GM23338 (cell line): ENCODE data around the gene GYS2. TPM values are rescaled to one million over a fixed set of nuclear protein-coding genes. Genes with fewer than 3 reads are reported as not detected.

Experiments used
- ATAC-seq: fragments of 200-7000 bp; cut with Tn5 transposase; 3 replicates; pipeline ENCODE4 v1.9.1; 2020
- DNase-seq: peaks from one replicate; pipeline ENCODE4 v3.0.0-alpha.2; 2015; ENCODE audit warnings: low spot score
- H2AFZ ChIP-seq: fragments of 200-600 bp; sonication (generic); 2 replicates; pipeline ENCODE4 v1.8.0; 2016; ENCODE audit warnings: antibody characterized with exemption, mild to moderate bottlenecking, moderate library complexity
- H3F3A ChIP-seq: fragments of 200-600 bp; sonication (generic); replicated peaks from 2 replicates; pipeline ENCODE4 v1.8.0; 2017; ENCODE audit warnings: antibody characterized with exemption, mixed run types, low read depth
- H3K27ac ChIP-seq: fragments of 200-600 bp; sonication (generic); 2 replicates; pipeline ENCODE4 v1.6.1; 2016; ENCODE audit warnings: low read depth
- H3K27me3 ChIP-seq: fragments of 200-600 bp; sonication (generic); 2 replicates; pipeline ENCODE4 v1.8.0; 2016; ENCODE audit warnings: mild to moderate bottlenecking, mixed run types, moderate library complexity; ENCODE audit not compliant: insufficient read depth
- H3K36me3 ChIP-seq: fragments of 200-600 bp; sonication (generic); 2 replicates; pipeline ENCODE4 v1.8.0; 2016; ENCODE audit warnings: mild to moderate bottlenecking; ENCODE audit not compliant: insufficient read depth
- H3K4me1 ChIP-seq: fragments of 200-600 bp; sonication (generic); 2 replicates; pipeline ENCODE4 v1.8.0; 2016; ENCODE audit warnings: mild to moderate bottlenecking, moderate library complexity; ENCODE audit not compliant: insufficient read depth
- H3K4me2 ChIP-seq: fragments of 200-600 bp; sonication (generic); 2 replicates; pipeline ENCODE4 v1.7.1; 2017; ENCODE audit warnings: mixed run types
- H3K4me3 ChIP-seq: fragments of 200-600 bp; sonication (generic); 2 replicates; pipeline ENCODE4 v1.6.1; 2016; ENCODE audit warnings: mixed run types
- H3K79me2 ChIP-seq: fragments of 200-600 bp; sonication (generic); replicated peaks from 2 replicates; pipeline ENCODE4 v1.8.0; 2017; ENCODE audit warnings: mild to moderate bottlenecking; ENCODE audit not compliant: insufficient read depth
- H3K9me2 ChIP-seq: fragments of 200-600 bp; sonication (generic); 2 replicates; pipeline ENCODE4 v1.8.0; 2017; ENCODE audit not compliant: insufficient read depth
- H4K20me1 ChIP-seq: fragments of 200-600 bp; sonication (generic); replicated peaks from 2 replicates; pipeline ENCODE4 v1.8.0; 2017; ENCODE audit warnings: mild to moderate bottlenecking; ENCODE audit not compliant: insufficient read depth
- H3K27ac Mint-ChIP-seq: 2 replicates; pipeline ENCODE4 v1.8.0; 2020; ENCODE audit warnings: inconsistent platforms, mild to moderate bottlenecking, moderate library complexity, mixed read lengths
- H3K27me3 Mint-ChIP-seq: 3 replicates; pipeline ENCODE4 v1.8.0; 2022; ENCODE audit warnings: low read depth, mild to moderate bottlenecking, moderate library complexity, mixed read lengths, inconsistent platforms; ENCODE audit not compliant: insufficient read depth, poor library complexity
- H3K36me3 Mint-ChIP-seq: 3 replicates; pipeline ENCODE4 v1.8.0; 2021; ENCODE audit warnings: low read depth, mild to moderate bottlenecking, inconsistent platforms, moderate library complexity, mixed read lengths
- H3K4me1 Mint-ChIP-seq: 3 replicates; pipeline ENCODE4 v1.8.0; 2020; ENCODE audit warnings: mild to moderate bottlenecking, inconsistent platforms, mixed read lengths
- H3K4me3 Mint-ChIP-seq: 3 replicates; pipeline ENCODE4 v1.8.0; 2021; ENCODE audit warnings: moderate library complexity, mild to moderate bottlenecking, inconsistent platforms, mixed read lengths
- H3K9me3 Mint-ChIP-seq: 3 replicates; pipeline ENCODE4 v1.8.0; 2020; ENCODE audit warnings: moderate library complexity, mild to moderate bottlenecking, inconsistent platforms, mixed read lengths
- CREB1 ChIP-seq: fragments of 250-450 bp; sonication (Bioruptor Pico); IDR thresholded peaks from 2 replicates; pipeline ENCODE4 v1.5.0; 2020; ENCODE audit warnings: low read depth, mild to moderate bottlenecking, moderate library complexity
- CTCF ChIP-seq, 2 experiments: fragments of 200-600 bp in 1 of 2; sonication (generic) in 1 of 2; conservative IDR thresholded peaks; 2 replicates each; pipeline versions ENCODE4 v1.5.1 to v1.6.1; 2016 to 2017; ENCODE audit warnings: antibody characterized with exemption in 2 of 2, low read depth in 2 of 2, mild to moderate bottlenecking in 2 of 2, moderate library complexity in 1 of 2
- ETS1 ChIP-seq: IDR thresholded peaks from 2 replicates; pipeline ENCODE4 v1.6.1; 2016; ENCODE audit warnings: antibody characterized with exemption
- EZH2 ChIP-seq: fragments of 200-600 bp; sonication (generic); IDR thresholded peaks from one replicate; pipeline ENCODE4 v1.8.0; 2017; ENCODE audit warnings: antibody characterized with exemption, mild to moderate bottlenecking, low read depth; ENCODE audit not compliant: unreplicated experiment
- JUNB ChIP-seq: IDR thresholded peaks from one replicate; pipeline ENCODE4 v1.6.1; 2016; ENCODE audit warnings: antibody characterized with exemption; ENCODE audit not compliant: unreplicated experiment
- STAT1 ChIP-seq: IDR thresholded peaks from one replicate; pipeline ENCODE4 v1.6.1; 2016; ENCODE audit warnings: antibody characterized with exemption; ENCODE audit not compliant: unreplicated experiment
- ZNF114 ChIP-seq: fragments of 250-450 bp; sonication (Bioruptor Pico); IDR thresholded peaks from 2 replicates; pipeline ENCODE4 v1.5.0; 2020; ENCODE audit warnings: mild to moderate bottlenecking, moderate library complexity
- ZNF331 ChIP-seq: fragments of 250-450 bp; sonication (Bioruptor Pico); IDR thresholded peaks from 2 replicates; pipeline ENCODE4 v1.5.0; 2020; ENCODE audit warnings: low read depth, mild to moderate bottlenecking, moderate library complexity
- ZNF462 ChIP-seq: fragments of 250-450 bp; sonication (Bioruptor Pico); IDR thresholded peaks from 2 replicates; pipeline ENCODE4 v1.5.0; 2020; ENCODE audit warnings: mild to moderate bottlenecking, moderate library complexity
- polyA plus RNA-seq: library from polyadenylated mRNA; unstranded; fragments of >200 nt; fragmentation: Nextera tagmentation; extraction: Ambion mirVana; gene quantifications from 2 replicates; pipeline ENCODE4 v1.2.1, GENCODE V29; 2016
- total RNA-seq: library from RNA; depleted of rRNA; stranded (reverse); fragments of >200 nt; shearing (Covaris generic); gene quantifications from 2 replicates; pipeline ENCODE4 v1.2.3, GENCODE V29; 2014

The GYS2 gene
- total and polyA plus RNA-seq, 2 experiments from 2014 or later: not detected

DNA sequence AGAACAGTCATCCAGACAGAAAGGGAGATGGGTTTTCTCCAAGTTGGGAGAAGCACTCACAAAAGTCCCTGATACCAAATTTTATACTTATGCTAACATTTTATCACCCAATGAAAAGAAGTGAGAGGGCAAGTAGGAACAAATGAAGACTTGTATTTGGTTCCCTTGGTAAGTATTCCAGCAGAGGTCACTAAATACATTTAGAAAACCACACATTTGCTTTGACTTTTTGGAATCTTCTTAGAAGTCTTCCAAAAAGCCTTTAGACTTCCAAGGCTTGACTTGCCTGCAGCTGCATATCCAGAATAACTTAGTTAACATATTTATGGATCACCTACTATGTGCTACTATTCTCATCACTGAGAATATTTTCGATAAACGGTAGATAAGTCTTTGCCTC lies 3.1 kb upstream of the GYS2 start:
- TF ChIP-seq CTCF (conservative IDR thresholded peaks at IDR 0.05; ENCODE audit: low read depth in 2 of 2) (peak; percentile 30 to 39; a peak in 1 of 4 replicates), ZNF114 (CRISPR knock-in tag) (no peak), ZNF331 (CRISPR knock-in tag) (no peak), ETS1 (no peak)
- no peaks in the 10 kb centered on the region for H4K20me1 ChIP-seq
- H3K4me3 ChIP-seq: no peak overlapping the region
- Mint-ChIP-seq H3K4me3 (no peak overlapping the region), H3K27ac (no peak overlapping the region), H3K36me3 (no peaks in the 10 kb centered on the region), H3K4me1 (peaks cover 5% of the 10 kb centered on the region; the same call in 2 of the 3 replicates), H3K9me3 (no peaks in the 10 kb centered on the region), H3K27me3 (no peaks in the 10 kb centered on the region)
- H3K4me1 ChIP-seq: no peaks in the 10 kb centered on the region
- DNase-seq (peak; percentile 31), ATAC-seq (no peak)
- no peaks in the 10 kb centered on the region for H3K27me3 ChIP-seq
- H3K36me3 ChIP-seq: no peaks in the 10 kb centered on the region
- H3K79me2 ChIP-seq: no peaks in the 10 kb centered on the region
- no peaks in the 10 kb centered on the region for H3K9me2 ChIP-seq
- no peak overlapping the region for H3K4me2 ChIP-seq
- H3K27ac ChIP-seq: no peak overlapping the region
- H2AFZ ChIP-seq: no peak overlapping the region
- H3F3A ChIP-seq: no peaks in the 10 kb centered on the region

GRCh38 chr12:21606175-21606574 lies 1.5 kb upstream of the GYS2 start:
- H3K36me3 Mint-ChIP-seq: no peaks in the 10 kb centered on the region
- H3K27me3 ChIP-seq: no peaks in the 10 kb centered on the region
- TF ChIP-seq JUNB: no peak
- TF ChIP-seq ZNF462 (CRISPR knock-in tag): no peak
- no peak for TF ChIP-seq ZNF114 (CRISPR knock-in tag)
- TF ChIP-seq EZH2: no peak
- TF ChIP-seq ZNF331 (CRISPR knock-in tag): no peak
- no peak for TF ChIP-seq ETS1
- TF ChIP-seq CREB1: no peak
- TF ChIP-seq STAT1: no peak
- H3K4me1 ChIP-seq: no peaks in the 10 kb centered on the region
- H2AFZ ChIP-seq: no peak overlapping the region
- no peak overlapping the region for H3K27ac Mint-ChIP-seq
- H3K4me3 Mint-ChIP-seq: no peak overlapping the region
- H3K9me2 ChIP-seq: no peaks in the 10 kb centered on the region
- ATAC-seq (no peak), DNase-seq (no peak)
- no peaks in the 10 kb centered on the region for H4K20me1 ChIP-seq
- H3K79me2 ChIP-seq: no peaks in the 10 kb centered on the region
- peaks cover 5% of the 10 kb centered on the region; the same call in 2 of the 3 replicates for H3K4me1 Mint-ChIP-seq
- no peak overlapping the region for H3K4me3 ChIP-seq
- no peak overlapping the region for H3K4me2 ChIP-seq
- H3K27me3 Mint-ChIP-seq: no peaks in the 10 kb centered on the region
- no peak overlapping the region for H3K27ac ChIP-seq
- no peaks in the 10 kb centered on the region for H3K9me3 Mint-ChIP-seq
- no peaks in the 10 kb centered on the region for H3F3A ChIP-seq
- H3K36me3 ChIP-seq: no peaks in the 10 kb centered on the region
